Gastrocnemius medialis (tissue), 4 donors: ENCODE results near the gene ZNF765.
"Not testable (repeated sequence)": the region's sequence is repeated elsewhere in the genome, so short reads cannot be mapped to it uniquely, and the experiment has no call there.

ENCODE experiments used
- CTCF ChIP-seq, 5 experiments: fragments of 450-650 bp in 3 of 5; fragments of 200-600 bp in 2 of 5; sonication (generic) in 2 of 5; IDR thresholded peaks in 4 of 5; conservative IDR thresholded peaks in 1 of 5; 1 replicate in 4 of 5; 2 replicates in 1 of 5; pipeline ENCODE4 v1.5.1; 2016 to 2019; ENCODE audit warnings: antibody characterized with exemption in 5 of 5, mild to moderate bottlenecking in 3 of 5, moderate library complexity in 3 of 5
- POLR2A ChIP-seq, 2 donors: fragments of 450-650 bp; IDR thresholded peaks; one replicate each; pipeline ENCODE4 v1.6.1; 2017; ENCODE audit warnings: antibody characterized with exemption in 2 of 2, mild to moderate bottlenecking in 2 of 2, moderate library complexity in 2 of 2

- not testable (repeated sequence) for TF ChIP-seq CTCF (IDR thresholded peaks at IDR 0.05 in 4 of 5, conservative IDR thresholded peaks at IDR 0.05 in 1 of 5); POLR2A (IDR thresholded peaks at IDR 0.05)
Measured at GRCh38 chr19:53447196-53447595, 52.2 kb downstream of the ZNF765 start.
